ENCODE data around the gene SRPRB. TPM values are rescaled to one million over a fixed set of nuclear protein-coding genes. Genes with fewer than 3 reads are reported as not detected.

Gene SRPRB
- total RNA-seq, 1 experiment from 2014 or later, result 113 TPM

DNA sequence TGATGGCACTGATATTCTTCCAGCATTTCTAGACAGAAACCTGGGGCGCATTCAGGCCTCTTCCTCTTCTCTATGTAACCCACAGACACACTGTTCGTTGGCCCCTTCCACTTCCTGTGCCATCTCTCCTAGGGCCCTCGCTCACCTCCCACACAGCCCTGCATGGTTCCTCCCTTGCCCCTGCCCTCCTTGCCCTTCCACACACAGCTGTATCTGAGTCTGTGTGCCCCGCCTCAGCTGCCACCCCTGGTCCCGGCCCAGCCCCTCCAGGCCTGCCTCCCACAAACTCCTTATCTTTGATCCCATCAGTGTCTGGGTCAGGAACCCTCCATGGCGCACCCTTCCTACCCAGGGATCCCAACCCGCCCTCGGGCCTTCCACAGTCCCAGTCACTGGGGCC, 52.2 kb downstream of the SRPRB start:
- CTCF ChIA-PET, result interaction anchor here (1.2 kb wide), 1 partner anchor 11 kb away, joined by 5 read pairs; no protein-coding TSS in a partner anchor
- no peak overlapping the region for H3K27ac Mint-ChIP-seq (ENCODE audit: unreplicated experiment)
- no peak for DNase-seq
- H3K27me3 Mint-ChIP-seq (ENCODE audit: unreplicated experiment), result peaks cover 90% of the 10 kb centered on the region
- TF ChIP-seq, protein P1, sequence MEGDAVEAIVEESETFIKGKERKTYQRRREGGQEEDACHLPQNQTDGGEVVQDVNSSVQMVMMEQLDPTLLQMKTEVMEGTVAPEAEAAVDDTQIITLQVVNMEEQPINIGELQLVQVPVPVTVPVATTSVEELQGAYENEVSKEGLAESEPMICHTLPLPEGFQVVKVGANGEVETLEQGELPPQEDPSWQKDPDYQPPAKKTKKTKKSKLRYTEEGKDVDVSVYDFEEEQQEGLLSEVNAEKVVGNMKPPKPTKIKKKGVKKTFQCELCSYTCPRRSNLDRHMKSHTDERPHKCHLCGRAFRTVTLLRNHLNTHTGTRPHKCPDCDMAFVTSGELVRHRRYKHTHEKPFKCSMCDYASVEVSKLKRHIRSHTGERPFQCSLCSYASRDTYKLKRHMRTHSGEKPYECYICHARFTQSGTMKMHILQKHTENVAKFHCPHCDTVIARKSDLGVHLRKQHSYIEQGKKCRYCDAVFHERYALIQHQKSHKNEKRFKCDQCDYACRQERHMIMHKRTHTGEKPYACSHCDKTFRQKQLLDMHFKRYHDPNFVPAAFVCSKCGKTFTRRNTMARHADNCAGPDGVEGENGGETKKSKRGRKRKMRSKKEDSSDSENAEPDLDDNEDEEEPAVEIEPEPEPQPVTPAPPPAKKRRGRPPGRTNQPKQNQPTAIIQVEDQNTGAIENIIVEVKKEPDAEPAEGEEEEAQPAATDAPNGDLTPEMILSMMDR (IDR thresholded peaks at IDR 0.05; ENCODE audit: unreplicated experiment), result no peak
- intact Hi-C loops (cut with micrococcal nuclease; ENCODE audit: unreplicated experiment), result no loop called here
- H3K36me3 Mint-ChIP-seq (ENCODE audit: insufficient read depth, unreplicated experiment), result no peaks in the 10 kb centered on the region
- no peaks in the 10 kb centered on the region for H3K9me3 Mint-ChIP-seq (ENCODE audit: low read depth, unreplicated experiment)
- H3K4me1 Mint-ChIP-seq (ENCODE audit: low read depth, unreplicated experiment), result no peaks in the 10 kb centered on the region
- no peak overlapping the region for H3K4me3 Mint-ChIP-seq (ENCODE audit: low read depth, unreplicated experiment)
- no TSS peak for BruUV-seq (replicated peaks)

DNA sequence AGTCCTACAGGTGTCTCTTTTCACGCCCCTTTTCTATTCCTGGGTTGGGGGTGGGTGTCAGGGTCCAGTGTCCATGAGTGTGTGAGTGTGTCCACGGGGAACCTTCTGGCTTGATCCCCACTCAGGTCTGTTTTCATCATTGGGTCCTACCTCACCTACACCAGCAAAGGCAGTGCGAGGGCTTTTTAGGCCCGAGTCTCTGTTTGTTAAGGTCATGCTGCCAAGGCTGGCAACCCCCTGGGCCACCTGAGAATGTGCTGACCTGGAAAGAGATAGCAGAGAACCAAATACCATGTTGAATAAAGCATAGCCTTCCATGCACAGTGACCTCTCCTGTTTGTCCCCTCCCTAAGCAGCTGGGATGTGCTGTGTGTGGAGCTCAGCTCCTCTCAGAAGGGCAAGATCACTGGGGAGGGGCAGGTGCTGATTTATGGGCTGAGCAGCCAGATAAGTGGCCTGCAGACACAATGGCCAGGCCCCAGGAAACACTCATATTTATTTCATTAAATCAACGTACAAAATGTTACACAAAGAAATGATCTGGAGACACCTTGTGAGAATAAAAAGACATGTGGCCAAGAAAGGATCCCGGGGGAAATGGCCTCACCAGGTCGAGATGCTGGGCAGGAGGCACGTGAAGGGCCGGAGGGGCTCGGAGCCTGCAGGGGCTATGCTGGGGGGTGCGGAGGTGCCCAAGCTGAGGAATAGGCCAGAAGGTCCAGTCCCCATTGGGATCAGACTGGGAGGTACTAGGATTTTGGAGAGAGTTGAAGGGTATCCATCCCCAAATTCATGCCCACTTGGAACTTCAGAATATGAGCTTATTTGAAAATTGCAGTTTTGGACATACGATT, 54.0 kb downstream of the SRPRB start:
- intact Hi-C loops (cut with micrococcal nuclease; ENCODE audit: unreplicated experiment), result no loop called here
- no peaks in the 10 kb centered on the region for H3K36me3 Mint-ChIP-seq (ENCODE audit: insufficient read depth, unreplicated experiment)
- no peak for DNase-seq
- H3K27ac Mint-ChIP-seq (ENCODE audit: unreplicated experiment), result no peak overlapping the region
- TF ChIP-seq, protein P1 (IDR thresholded peaks at IDR 0.05; ENCODE audit: unreplicated experiment), result no peak
- no peaks in the 10 kb centered on the region for H3K4me1 Mint-ChIP-seq (ENCODE audit: low read depth, unreplicated experiment)
- peaks cover 90% of the 10 kb centered on the region for H3K27me3 Mint-ChIP-seq (ENCODE audit: unreplicated experiment)
- H3K9me3 Mint-ChIP-seq (ENCODE audit: low read depth, unreplicated experiment), result no peaks in the 10 kb centered on the region
- no peak overlapping the region for H3K4me3 Mint-ChIP-seq (ENCODE audit: low read depth, unreplicated experiment)
- CTCF ChIA-PET, result interaction anchor here (1.2 kb wide), 1 partner anchor 9 kb away, joined by 3 read pairs; no protein-coding TSS in a partner anchor
- BruUV-seq (replicated peaks), result no TSS peak

DNA sequence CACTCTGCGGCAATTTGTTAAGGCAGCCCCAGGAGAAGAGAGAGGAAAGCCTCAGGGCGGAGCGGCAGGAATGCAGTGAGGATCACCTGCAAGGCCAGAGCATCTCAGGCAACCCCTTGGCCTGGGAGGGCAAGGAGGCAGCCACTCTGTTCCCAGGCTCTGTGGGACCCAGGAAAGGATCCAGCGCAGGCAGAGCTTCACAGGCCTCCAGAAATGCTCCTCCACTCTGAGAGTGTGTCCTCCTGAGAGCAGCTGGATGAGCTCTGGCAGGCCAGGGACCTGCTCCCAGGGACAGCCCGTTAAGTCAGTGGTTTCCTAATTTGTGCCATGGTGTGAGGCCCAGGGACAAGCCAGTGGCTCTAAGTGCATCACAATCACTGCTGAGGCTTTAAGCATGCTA, 54.9 kb downstream of the SRPRB start:
- intact Hi-C loops (cut with micrococcal nuclease; ENCODE audit: unreplicated experiment), result no loop called here

DNA sequence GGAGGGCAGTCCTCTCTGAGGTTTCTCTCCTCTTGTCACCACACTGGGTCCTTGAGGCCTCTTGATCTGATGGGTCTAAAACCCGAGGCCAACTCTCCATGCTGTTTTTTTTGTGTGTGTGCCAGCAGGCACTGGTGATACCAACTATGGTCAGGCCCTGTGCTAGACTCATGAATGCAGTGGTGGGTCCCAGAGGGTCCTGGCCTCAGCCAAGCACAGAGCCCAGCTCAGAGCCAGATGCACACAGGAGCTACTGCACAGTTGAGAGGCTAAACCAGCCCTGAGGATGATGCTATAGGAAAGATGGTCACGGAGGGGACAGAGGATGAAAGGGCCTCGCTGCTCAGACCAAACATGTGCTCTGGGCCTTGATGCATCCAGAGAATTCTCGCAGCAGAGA, 56.5 kb downstream of the SRPRB start:
- Mint-ChIP-seq H3K9me3 (ENCODE audit: low read depth, unreplicated experiment) (no peaks in the 10 kb centered on the region), H3K27ac (ENCODE audit: unreplicated experiment) (no peak overlapping the region), H3K27me3 (ENCODE audit: unreplicated experiment) (peaks cover 96% of the 10 kb centered on the region), H3K4me3 (ENCODE audit: low read depth, unreplicated experiment) (no peak overlapping the region), H3K4me1 (ENCODE audit: low read depth, unreplicated experiment) (no peaks in the 10 kb centered on the region), H3K36me3 (ENCODE audit: insufficient read depth, unreplicated experiment) (no peaks in the 10 kb centered on the region)
- intact Hi-C loops (cut with micrococcal nuclease; ENCODE audit: unreplicated experiment), result no loop called here
- TF ChIP-seq, protein P1 (IDR thresholded peaks at IDR 0.05; ENCODE audit: unreplicated experiment), result no peak
- DNase-seq, result no peak
- BruUV-seq (replicated peaks), result no TSS peak
- CTCF ChIA-PET, result interaction anchor here (0.6 kb wide), 1 partner anchor 248 kb away, joined by 4 read pairs; no protein-coding TSS in a partner anchor

More for the DNA sequence above, 54.9 kb downstream of the SRPRB start:
- Mint-ChIP-seq H3K4me3 (ENCODE audit: low read depth, unreplicated experiment) (no peak overlapping the region), H3K36me3 (ENCODE audit: insufficient read depth, unreplicated experiment) (no peaks in the 10 kb centered on the region), H3K27ac (ENCODE audit: unreplicated experiment) (no peak overlapping the region), H3K9me3 (ENCODE audit: low read depth, unreplicated experiment) (no peaks in the 10 kb centered on the region), H3K27me3 (ENCODE audit: unreplicated experiment) (peaks cover 94% of the 10 kb centered on the region), H3K4me1 (ENCODE audit: low read depth, unreplicated experiment) (no peaks in the 10 kb centered on the region)
- CTCF ChIA-PET, result interaction anchor here (1.2 kb wide), 1 partner anchor 10 kb away, joined by 3 read pairs; no protein-coding TSS in a partner anchor
- BruUV-seq (replicated peaks), result no TSS peak
- DNase-seq, result no peak
- TF ChIP-seq, protein P1 (IDR thresholded peaks at IDR 0.05; ENCODE audit: unreplicated experiment), result no peak
